HG03442 (cell line): ENCODE results near the gene MXI1.
"Not testable (repeated sequence)": the region's sequence is repeated elsewhere in the genome, so short reads cannot be mapped to it uniquely, and the experiment has no call there.

Source experiments
- ATAC-seq: cut with Tn5 transposase; IDR thresholded peaks from one replicate; pipeline ENCODE4 v1.9.1; 2021; ENCODE audit warnings: mild to moderate bottlenecking, moderate library complexity; ENCODE audit not compliant: unreplicated experiment

MXI1 gene

DNA sequence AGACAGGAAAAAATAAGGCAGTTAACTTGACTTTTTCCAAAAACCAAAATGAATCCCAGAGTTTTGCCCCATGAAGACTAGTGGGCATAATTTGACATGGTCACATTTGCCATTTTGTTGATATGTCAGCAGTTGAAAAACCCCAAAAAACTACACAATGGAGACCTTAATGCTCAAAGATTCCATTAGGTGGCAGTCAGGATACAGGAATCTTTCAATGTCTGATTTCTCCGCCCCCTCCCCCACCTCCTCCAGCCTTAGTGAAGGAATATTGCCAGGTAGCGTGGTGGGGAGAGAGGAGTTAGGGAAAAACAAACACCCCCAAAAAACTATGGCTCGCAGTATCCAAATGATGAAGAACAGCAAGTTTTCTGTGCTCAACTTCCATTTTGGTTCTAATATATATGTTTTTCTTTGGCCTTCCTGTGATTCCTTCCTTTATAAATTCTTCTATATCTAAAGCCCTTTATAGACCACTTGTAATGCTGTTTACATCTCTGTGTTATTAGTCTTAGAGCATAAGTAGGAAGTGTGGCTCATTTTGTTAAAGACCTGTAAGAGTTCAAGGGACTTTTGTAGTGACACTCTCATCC is 104.0 kb downstream of the MXI1 start:
- no peak for ATAC-seq

DNA sequence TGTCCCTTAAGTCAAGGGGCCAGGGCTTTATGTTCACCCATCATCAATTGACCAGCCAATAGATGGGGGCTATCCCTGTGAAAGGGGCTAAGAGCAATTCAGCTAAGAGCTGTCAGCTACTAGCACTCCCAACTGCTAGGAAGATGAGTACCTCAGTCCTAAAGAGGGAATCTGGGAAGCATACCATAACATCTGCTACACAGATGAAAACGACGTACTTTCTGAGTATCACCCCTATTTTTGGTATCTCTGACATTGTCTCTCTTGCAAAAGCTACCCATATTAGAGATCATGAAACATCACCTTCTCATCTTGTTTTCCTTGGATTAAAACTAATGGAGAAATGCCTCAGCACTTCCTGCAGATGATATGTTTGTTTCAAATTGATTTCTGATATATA is 104.8 kb downstream of the MXI1 start:
- ATAC-seq = no peak

DNA sequence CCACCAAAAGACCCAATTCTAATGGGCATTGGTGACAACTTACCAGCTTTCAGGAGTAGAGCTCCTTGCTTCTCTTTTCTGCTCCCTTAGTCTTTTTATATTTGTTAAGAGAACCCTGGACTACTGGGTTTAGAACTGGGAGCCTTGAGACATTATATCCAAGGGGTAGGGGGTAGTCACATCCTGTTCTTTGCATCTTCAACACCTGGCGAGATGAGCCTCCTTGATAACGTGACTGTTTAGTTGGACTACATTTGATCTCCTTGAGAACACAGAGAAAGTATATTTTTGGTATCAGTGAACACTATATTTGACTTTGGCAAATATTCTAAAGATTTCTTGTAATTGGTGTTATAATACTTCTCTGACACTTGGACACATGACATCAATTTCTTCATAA is 106.3 kb downstream of the MXI1 start:
- no peak for ATAC-seq

DNA sequence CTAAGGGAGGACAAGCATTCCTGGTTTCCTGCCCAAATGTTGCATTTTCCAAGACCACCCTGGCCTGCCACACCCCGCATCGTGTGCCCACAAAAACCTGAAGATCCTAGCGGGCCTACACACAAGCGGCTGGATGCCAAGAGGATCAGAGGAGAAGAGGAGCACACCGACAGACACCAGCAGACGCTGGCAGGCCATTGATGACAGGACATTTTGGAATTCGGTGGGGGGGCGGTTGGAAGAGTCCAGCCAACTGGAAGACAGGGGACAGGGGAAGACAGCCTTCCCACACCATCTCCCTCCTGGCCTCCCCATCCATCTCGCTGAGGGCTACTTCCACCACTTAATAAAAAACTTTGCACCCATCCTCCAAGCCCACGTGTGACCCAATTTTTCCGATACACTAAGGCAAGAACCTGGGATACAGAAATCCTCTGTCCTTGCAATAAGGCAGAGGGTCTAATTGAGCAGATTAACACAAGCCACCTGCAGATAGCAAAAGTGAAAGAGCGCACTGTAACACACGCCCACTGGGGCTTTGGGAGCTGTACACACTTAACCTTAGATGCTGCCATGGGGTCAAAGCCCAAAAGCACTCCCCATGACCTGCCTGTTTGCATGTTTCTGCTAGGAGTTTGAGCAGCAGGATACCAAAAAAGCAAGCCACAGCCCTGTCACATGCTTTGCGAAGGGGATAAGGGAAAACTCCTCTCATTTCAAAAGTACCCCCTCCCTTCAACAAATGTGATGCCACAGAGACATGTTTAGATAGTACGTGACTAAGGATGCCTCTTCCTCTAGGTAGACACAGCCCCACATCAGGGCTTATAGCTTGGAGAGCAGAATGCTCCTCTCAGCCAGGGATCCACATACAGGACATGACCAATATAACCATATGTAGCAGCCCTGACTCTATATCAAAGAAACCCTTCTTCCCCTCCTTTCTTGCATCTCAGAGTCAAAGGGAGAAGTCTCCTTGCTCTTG is 110.8 kb downstream of the MXI1 start:
- peak; percentile 65 for ATAC-seq

DNA sequence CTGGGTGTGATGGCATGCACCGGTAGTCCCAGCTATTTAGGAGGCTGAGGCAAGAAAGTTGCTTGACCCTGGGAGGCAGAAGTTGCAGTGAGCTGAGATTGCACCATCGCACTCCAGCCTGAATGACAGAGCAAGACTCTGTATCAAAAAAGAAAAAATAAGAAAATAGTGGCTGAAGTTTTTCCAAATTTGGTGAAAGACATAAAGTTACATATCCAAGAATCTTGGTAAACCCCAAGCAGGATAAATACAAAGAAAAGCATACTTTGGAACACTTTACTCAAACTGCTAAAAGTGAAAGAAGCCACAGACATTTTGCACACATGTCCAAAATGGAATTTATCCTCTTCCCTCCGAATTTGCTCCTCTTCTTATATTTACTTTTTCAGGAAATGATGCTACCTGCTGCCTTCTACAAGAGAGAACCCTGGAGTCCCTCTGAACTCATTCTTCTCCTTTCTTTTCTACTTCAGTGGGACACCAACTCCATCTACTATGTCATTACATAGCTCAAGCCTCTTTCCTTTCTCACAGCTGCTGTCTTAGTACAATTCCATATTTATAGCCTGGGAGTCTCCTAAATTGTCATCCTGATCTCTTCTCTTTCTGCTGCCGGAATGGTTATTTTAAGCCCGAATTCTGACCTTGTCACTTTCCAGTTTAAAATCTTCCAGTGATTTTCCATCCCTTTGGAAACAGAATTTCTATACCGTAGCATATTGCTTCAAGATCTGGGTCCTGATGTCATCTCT is 114.6 kb downstream of the MXI1 start:
- no peak for ATAC-seq

DNA sequence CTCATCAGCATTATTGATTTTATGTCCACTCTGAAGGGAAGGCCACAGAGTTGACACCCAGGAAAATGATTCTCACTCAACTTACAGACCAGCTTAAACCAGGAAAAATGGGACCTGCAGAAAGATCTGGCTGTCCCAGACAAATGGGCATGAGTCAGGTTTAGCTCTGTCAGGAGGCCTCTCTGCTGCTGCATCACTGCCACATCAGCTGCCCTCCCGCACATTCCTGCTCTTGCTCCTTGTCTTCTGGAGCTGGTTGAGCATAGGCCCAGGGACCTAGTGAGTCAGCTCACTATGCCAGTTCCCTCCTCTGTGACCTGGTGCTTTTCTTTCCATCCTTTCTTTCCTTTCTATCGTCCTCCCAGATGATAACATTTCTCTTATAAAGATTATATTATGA is 116.1 kb downstream of the MXI1 start:
- no peak for ATAC-seq

DNA sequence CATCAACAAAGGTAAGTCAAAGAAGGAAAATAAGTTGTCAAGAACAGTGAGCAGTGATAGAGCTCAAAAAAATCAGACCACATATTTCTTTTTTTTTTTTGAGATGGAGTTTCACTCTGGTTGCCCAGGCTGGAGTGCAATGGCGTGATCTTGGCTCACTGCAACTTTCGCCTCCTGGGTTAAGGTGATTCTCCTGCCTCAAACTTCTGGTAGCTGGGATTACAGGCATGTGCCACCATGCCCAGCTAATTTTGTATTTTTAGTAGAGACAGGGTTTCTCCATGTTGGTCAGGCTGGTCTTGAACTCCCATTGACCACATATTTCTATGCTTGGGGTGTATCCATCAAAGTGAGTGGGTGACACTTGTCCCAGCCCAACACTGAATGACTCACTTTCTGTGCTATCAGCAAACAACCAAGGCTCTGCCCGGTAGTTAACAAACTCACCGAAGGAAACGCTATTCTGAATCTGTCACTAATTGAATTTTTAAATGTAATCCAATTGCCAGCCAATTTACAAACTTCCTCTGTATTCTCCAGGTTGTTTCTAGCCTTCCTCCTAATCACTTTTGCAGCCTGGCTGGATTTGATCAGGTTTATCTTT is 116.9 kb downstream of the MXI1 start:
- ATAC-seq = peak; percentile 69

DNA sequence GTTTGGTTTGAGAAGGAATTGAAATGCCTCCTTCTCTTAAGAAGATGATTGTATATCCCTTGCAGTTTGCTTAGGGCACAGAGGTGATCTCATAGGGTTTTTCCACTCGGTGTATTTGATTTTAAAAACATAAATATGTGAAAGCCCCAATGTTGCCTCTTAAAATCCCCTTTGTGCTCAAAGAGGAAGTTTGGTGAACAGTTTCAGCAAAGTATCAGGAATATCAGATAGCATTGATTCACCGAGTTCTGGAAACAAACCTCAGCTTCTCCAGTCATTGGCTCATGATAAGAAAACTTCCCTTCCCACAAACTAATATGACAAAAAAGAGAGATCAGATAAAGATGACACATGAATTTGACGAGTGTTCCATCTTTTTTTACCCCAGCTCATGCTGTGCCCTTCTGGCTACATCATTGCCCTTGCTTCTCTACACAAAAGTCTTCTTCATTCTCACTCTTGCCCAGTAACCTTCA is 117.4 kb downstream of the MXI1 start:
- ATAC-seq = peak; percentile 43

DNA sequence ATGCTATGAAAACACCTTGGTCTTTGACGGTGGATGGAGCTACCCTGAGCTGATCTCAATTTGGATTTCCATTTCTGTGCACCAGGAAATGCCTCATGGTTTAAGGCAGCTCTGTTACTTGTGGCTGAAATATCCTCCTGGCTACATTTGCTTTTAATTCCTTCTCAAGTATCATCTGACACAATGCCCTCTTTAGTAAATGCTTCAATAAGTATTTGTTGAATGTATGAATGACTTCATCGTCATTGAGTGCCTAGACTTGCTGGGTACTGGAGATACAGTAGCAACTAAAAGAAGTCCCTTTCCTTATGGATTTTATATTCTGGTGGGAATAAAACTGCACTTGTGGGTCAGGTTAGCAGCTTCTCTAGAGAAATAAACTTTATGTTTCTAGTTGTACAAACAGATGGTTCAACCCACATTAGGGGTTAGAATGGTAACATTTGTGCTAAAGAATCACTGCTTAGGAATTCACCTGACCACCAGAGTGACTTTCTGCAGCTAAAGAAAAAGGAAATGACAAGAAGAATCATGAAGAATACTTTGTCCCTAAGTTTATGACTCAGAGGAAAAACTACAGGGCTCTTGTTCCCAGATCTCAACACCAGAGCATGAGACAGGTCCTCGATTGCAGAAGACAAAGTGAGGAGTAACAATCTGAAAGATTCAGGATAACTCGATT is 119.1 kb downstream of the MXI1 start:
- no peak for ATAC-seq

DNA sequence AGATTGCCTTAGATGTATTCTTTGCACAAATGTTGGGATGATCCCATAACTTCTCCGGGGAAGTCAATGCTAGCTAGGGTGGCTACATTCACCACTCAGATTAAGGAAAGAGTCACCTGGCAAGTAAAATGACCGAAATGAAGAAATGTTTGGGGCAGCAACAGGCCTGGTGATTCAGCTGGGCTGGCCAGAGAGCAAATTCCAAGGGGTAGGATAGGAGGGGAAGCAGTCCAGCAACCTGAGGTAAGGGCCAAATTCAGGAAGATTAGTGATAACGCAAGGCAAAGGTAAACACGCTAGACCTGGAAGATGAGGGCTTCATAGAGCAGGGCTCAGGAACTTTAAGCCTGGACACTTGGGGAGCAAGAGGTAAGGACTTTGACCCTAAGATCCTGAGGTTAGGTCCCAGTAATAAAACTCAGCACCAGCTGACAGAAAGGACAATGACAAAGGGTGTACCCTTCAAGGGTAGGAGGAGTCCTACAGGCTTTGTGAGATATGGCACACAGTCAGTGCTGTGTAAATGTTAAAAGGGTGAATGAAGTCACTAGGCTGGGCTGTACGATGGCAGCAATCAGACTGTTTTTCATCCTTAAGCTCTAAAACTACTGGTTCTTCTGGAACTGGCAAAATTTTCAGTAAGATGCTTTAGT is 120.0 kb downstream of the MXI1 start:
- ATAC-seq = no peak

DNA sequence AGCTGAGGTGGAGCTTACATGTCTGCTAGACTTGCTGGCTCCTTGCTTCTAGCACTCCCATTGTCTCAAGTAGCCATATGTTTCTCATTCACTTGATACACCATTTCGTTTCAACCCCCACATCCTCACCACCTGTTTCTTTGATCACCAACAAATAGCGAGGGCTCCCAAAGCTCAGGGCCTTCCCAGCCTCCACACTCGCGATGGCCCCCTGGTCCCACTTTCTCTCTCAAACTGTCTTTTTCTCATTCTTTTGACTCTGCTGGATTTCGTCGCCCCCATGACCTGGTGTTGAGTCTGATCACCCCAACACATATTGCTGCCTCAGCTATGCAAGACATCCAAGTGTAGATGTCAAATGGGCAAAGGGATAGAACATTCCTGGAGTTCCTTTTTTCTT is 123.3 kb downstream of the MXI1 start:
- ATAC-seq = no peak

DNA sequence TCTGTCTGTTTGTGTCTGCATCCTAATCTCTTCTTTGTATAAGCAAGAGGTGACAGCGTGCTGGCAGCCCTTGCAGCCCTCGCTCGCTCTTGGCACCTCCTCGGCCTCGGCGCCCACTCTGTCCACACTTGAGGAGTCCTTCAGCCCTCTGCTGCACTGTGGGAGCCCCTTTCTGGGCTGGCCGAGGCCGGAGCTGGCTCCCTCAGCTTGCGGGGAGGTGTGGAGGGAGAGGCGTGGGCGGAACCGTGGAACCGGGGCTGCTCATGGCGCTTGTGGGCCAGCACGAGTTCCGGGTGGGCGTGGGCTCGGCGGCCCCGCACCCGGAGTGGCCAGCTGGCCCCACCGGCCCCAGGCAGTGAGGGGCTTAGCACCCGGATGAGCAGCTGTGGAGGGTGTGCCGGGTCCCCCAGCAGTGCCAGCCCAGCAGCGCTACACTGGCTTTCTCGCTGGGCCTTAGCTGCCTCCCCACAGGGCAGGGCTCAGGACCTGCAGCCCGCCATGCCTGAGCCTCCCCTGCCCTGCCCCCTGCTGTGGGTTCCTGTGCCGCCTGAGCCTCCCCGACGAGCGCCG is 123.9 kb downstream of the MXI1 start:
- not testable (repeated sequence) for ATAC-seq

DNA sequence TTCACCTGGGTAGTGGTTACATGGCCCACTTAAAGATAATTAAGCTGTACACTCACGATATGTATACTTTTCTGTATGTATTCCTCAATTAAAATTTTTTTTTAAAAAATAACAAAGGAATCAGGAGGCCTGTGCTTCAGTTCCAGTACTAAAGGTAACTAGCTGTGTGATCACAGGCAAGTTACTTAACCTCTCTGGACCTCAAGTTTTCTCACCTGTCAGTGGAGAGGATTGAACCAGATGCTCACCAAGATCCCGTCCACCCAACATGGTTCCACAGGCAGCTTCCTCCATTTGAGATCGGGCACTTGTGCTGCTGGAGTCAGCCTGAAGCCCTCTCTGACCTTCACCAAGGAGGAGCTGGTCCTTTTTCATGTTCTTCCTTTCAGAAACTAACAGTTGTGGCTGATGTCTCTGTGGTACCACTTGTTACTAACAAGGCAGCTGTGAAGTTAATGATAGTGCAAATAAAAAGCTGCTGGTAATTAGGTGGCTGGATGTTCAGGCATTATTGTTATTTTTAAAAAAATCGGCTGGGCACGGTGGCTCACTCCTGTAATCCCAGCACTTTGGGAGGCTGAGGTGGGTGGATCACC is 126.8 kb downstream of the MXI1 start:
- ATAC-seq = no peak

DNA sequence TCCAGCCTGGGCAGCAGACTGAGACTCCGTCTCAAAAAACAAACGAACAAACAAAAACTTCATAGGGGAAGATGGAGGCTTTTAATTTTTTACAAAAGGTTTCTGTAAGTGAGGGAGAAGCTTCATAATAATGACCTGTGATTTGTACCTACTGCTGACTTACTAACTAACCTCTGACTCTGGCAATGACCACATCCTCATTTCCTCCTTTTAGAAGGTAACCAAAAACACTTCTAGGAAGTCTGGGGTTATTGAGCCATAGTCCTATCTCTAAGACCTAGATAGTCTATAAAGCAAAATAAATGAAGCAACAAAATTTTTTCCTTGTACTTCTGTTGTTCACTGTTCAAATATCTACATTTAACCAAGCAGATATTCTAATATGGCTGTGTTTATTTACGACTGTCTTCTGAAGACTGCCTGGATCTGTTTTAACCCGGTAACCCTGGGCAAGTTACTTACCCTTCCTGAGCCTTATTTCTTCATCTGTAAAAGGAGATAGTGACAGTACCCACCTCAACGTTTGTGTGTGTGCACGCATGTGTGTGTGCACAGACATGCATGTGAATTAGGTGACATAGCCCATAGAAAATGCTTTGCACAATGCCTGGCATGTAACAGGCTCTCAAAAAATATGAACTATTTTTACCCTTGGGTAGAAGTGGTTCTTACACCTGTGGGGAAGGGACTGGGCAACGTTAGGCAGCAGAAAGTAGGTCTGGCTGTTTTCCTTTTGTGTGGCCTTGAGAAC is 128.1 kb downstream of the MXI1 start:
- ATAC-seq = no peak

DNA sequence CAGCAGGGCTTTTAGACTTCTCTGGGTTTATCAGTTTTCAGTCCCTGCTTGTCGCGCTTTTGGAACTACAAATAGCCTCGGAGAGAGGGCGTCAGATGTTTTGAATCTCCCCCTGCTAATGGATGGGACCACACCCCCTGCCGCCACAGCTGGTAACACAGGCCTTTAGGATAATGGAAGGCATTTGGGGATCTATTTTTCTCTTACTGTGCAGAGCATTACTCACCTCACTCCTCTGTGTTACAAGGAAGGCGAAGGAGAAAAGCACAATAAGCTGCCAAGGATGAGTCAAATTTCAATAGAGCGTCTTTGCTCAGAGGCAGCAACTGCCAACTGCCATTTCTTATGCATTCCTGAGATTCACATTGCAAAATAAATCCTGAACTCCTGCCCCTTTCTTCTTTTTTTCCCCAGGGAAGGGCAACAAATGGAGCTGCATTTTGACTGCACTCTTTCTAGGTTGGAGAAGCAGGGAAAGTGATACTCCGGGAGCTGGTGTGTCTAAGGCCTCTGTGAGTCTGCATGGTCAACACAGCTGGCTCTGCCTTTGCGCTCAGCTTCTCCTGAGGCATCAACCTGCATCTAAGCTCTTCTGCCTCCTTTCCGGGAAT is 128.8 kb downstream of the MXI1 start:
- ATAC-seq = no peak
